ENCODE results near the gene ISCA2.

GRCh38 chr14:74546416-74546815 is 52.9 kb downstream of the ISCA2 start:
- TF ChIP-seq CTCF (IDR thresholded peaks at IDR 0.05; ENCODE audit: insufficient read depth, low read length, poor library complexity, severe bottlenecking): no peak
- no peak for TF ChIP-seq EZH2phosphoT487 (conservative IDR thresholded peaks at IDR 0.05; ENCODE audit: low read length)
